Eye (tissue), 1 donor: ENCODE data around the gene TDRKH.

Experiments
- DNase-seq: peaks from one replicate; pipeline ENCODE4 v3.0.0-alpha.2; 2015

TDRKH gene

GRCh38 chr1:151822404-151822803 lies 32.1 kb upstream of the TDRKH start:
- no peak for DNase-seq

- DNase-seq: no peak
These were observed 30.6 kb upstream of the TDRKH start for GRCh38 chr1:151820940-151821339.

- no peak for DNase-seq
These were observed 29.8 kb upstream of the TDRKH start for GRCh38 chr1:151819976-151820623.

- no peak for DNase-seq
These were observed 29.0 kb upstream of the TDRKH start for GRCh38 chr1:151819227-151819835.

DNA sequence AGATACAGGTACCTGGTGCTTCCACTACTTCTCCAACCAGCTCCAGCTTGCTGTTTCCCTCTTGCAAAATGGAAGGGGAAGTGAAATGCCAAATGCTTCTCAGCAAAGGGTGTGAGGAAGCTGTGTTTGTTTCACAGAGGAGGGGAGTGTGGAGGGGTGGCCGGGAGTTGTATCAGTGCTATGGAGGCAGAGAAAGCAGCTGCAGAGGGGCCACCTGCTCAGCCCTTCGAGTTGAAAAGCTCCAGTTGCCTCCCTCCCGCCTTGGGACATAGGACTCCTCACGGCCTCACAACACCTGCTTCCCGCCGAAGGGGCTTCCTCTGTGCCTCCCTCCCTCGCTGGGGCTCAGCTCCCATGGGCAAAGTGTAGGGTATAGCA lies 27.0 kb upstream of the TDRKH start:
- no peak for DNase-seq

GRCh38 chr1:151816548-151817352 lies 26.4 kb upstream of the TDRKH start:
- no peak for DNase-seq

DNA sequence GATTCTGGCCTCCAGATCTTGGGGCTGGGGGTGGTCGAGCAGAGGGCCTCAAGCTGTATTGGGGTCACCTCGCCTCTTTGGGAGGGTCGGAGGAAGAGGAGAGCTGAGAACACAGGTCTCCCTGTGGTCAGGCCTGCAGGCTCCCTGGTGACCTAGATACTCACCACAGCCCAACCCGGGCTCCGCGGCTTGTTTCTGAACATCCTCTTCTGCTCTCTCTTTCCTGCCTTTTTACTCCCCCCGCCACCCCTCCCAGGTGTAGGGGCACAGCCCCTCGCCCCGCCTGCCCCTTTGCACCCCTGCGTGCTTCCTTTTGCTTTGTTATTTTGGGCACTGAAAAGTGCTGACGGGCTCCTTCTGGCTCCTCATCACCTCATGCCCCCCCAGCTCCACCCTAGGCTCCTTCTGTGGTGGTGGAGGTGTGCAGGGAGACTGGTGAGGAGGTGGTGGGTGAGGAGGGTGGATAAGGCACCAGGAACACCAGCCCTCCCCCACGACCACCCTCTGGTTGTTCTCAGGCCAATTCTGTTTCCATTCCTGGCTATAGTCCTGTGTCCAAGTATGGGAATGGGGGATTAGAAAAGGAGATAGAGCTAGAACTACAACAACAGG lies 25.5 kb upstream of the TDRKH start:
- no peak for DNase-seq

GRCh38 chr1:151814971-151815545 lies 24.8 kb upstream of the TDRKH start:
- no peak for DNase-seq

- no peak for DNase-seq
These were observed 24.1 kb upstream of the TDRKH start for GRCh38 chr1:151814426-151814825.

DNA sequence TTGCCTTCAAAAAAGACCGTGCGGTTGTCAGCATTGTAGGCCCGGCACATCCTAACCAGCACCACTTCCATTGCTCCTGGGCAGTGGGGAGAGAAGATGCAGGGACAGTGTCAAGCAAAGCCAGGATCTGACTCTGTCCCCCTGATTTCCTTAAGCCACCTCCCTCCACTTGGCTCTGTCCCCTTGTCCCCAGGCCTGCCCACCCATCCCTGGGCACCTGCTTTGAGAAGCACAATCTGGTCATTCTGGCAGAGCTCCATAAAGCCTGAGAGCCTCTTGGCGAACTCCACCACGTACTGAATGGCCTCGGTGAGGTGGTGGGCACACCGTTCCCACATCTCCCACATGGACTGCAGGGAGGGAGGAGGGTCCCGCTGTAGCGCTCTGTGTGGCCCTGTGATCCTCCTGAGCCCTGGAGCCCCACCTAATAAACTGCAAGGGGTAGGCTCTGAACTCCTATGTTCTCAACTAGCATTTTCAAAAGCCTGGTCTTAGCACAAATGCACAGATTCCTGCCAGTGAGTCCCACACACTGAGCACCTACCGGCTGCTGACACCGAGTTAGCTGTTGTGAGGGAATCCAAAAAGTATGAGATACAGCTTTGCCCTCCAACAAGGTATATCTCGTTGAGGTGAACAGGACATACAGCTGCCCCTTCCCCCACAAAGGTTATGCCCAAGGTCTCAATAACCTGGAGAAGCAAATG lies 23.1 kb upstream of the TDRKH start:
- no peak for DNase-seq

GRCh38 chr1:151811181-151811580 lies 20.9 kb upstream of the TDRKH start:
- DNase-seq: no peak

DNA sequence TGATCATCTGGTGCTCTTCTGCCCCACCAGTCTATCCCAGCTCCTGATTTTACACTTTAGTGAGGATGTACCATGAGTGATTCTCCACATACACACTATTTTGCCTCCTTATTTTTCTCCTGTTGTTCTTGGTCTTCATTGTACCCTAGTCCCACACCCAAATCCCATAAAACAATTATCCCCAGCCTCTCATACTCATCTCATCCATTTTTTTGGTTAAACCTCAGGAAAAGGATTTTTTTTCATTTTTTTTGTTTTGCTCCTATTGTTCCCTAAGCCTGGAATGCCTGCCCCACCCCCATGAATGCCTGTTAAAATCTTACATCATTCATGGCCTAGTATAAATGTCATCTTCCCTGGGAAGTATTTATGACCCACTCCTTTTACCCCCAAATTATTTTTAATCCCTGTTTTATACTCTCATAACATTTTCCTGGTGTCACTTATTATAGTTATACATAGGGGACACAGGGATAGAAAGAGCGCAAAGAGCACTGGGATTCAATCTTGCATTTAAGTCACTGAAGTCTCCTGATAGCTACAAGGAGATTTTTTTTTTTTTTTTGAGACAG lies 19.8 kb upstream of the TDRKH start:
- no peak for DNase-seq

GRCh38 chr1:151809290-151809984 lies 19.1 kb upstream of the TDRKH start:
- no peak for DNase-seq

DNA sequence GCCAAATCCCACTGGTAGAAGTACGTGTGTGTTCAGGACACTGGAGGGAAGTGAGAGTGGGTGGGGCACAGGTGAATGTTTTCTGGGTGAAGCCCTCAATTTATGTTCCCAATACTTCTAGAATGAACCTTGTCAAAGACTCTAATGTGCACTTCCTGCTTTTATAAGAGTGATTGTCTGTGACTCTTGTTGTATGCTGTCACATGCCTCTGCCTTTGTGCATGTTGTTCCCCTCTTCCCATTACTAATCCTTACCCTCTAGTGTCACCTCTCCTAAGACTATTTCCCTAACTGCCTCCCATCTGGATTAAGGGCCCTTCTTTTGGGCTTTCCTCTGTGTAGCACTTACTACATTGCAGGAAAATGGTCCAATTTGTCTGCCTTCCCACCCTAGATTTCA lies 17.5 kb upstream of the TDRKH start:
- no peak for DNase-seq

GRCh38 chr1:151807131-151807530 lies 16.8 kb upstream of the TDRKH start:
- DNase-seq: no peak

- DNase-seq: no peak
These were observed 15.9 kb upstream of the TDRKH start for GRCh38 chr1:151806170-151806569.

DNA sequence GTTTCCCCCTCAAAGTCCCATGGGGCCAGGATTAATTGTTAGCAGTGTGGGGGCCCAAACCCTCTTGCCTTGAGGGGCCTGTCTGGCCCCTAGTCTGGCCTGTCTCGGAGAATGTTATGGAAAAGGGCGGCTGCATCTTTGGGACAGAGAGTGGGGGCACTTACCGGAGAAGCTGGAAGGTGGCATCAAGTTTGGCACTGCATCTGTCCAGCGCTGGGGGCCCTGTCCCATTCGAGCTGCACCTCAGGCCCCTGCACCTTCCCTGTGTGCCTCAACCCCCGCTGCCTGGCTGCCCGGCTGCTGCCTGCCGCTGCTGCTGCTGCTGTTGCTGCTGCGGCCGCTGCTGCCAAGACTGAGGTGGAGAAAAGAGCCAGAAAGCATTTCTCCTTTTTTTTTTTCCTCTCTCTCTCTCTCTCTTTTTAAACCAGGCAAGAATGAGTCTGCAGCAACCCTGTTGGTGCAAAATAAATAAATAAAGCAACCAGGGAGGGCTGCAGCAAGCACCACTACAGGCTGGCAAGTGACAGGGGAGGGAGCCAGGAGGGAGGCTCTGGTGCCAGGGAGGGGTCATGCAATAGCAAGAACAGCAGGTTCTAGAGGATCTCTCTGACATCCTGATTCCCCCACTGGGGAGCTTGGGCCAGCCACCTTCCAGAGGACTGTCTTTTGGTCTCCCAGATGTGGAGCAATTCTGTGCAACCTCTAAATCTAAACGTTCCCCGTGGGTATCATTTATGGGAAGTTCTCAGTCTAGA lies 14.9 kb upstream of the TDRKH start, which contains the start of gene LINGO4:
Gene LINGO4, minus strand, starts transcription at position 354 of the 755 bp plus-strand sequence. CDS start 2,715 bp downstream, outside the sequence.
- DNase-seq: no peak

DNA sequence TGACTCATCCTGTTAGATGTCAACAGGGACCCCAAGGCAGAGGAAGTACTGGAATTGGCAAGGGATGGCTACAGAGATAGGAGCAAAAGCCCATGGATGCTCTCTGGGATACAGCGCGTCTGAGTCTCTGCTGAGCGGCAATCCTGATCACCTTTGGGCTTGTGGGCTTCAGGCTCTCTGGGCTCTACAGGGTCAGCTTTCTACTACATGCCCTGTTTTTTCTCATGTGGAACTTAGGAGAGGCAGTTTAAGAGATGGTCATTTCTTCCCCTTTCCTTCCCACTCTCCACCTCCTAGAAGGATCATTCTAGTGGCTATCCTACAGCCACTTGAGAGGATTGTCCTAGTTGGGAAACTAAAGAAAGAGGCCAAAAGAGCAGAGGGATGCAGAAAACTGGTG lies 13.6 kb upstream of the TDRKH start:
- DNase-seq: no peak

DNA sequence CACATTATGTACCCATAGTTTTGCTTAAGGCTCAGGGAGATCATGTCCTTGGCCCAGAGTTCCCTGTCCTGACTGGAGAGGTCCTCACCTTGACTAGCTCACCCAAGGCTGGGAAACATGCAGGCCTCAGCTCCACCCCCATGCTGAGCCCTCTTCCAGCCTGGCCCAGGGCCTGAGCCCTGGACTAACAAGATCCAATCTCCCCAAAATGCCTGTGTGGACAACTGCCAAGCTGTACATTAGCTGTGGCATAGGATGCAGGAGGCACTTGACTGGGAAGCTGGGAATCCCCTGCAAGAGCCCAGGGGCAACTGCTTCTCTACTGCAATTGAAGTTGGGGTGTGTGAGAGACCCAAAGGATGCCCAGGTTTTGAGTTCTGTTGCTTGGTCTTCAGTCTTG lies 12.9 kb upstream of the TDRKH start:
- DNase-seq: no peak

DNA sequence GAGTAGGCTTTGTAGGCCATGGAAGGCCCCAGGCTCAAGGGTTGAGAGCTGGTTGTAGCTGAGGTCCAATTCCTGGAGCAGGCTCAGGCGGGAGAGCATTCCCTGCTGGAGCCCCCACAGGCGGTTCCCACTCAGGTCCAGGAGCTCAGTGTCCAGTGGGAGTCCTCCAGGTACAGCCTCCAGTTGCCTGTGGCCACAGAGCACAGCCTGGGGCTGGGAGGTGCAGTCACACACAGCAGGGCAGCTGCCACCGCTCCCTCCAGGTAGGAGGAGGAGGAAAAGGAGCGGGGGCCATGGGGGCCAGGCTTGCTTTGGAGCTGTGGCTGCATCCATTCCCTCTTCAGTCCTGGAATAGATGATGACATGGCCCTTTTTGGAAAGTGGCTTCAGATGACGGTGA lies 12.1 kb upstream of the TDRKH start:
- DNase-seq: no peak

GRCh38 chr1:151801846-151802245 lies 11.5 kb upstream of the TDRKH start:
- DNase-seq: no peak
